GDM1 (cell line): ENCODE results near the gene ST7L.

ENCODE experiments used
- DNase-seq: peaks from one replicate; lab custom pipeline; 2025; lab: John Stamatoyannopoulos, UW

Gene ST7L

GRCh38 chr1:112544011-112544688 is 74.8 kb downstream of the ST7L start:
- DNase-seq: no peak

DNA sequence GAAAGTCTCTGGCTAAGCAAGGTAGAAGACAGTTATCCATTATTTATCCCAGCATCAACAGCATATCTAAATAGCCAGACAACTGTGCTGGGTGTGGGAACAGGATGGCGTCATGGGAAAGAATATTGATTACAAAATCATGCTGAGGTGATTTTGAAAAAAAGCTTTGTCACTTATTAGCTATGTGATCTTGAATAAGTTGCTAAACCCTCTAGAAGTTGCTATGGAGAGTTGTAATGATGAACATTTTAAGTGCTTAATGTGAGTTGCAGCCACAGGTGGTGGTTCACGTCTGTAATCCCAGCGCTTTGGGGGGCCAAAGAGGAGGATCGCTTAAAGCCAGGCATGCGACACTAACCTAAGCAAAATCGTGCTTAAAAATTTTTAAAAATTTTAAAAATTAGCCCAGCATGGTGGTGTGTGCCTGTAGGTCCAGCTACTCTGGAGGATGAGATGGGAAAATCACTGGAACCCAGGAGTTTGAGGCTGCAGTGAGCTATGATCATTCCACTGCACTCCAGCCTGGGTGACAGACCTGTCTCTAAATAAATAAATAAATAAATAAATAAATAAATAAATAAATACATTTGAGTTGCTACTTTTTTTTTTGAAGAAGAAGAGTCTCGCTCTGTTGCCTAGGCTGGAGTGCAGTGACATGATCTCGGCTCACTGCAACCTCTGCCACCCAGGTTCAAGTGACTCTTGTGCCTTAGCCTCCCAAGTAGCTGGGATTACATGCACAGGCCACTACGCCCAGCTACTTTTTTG is 76.6 kb downstream of the ST7L start:
- no peak for DNase-seq

GRCh38 chr1:112541299-112541698 is 77.6 kb downstream of the ST7L start:
- DNase-seq: no peak

- DNase-seq: no peak
Observed at GRCh38 chr1:112540226-112540794, 78.6 kb downstream of the ST7L start.

DNA sequence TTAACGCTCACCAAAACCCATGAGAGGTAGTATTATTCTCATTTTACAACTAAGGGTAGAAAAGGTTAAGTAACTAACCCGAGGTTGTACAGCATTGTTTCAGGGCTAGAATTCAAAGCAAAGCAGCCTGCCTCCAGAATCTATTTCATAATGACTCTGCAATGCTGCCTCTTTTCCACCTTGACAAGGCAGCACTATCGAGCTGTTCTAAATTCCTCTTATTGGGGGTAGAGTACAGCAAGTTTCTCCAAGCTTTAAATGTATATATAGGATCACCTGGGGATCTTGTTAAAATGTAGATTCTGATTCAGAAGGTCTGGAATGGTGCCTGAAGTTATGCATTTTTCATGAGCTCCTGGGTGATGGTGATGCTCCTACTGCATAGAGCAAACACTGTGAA is 80.1 kb downstream of the ST7L start:
- no peak for DNase-seq

DNA sequence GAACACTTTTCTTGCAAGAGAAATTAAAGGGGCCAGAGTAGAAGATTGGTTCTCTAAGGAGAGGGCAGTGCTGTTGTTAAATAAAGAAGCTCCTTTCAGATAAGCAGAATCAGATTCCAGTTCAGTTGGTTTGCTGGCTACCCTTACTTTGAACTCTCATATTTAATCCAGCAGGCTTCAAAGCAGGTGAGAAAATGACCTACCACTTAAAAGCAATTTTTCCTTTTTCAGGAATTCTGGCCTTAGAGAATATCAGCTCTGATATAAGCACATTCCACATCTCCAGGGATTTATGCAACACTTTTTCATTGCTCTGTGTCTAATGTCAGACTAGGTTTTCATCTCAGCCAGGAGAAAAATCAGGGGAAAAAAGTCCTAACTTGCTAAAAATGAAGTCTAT is 81.5 kb downstream of the ST7L start:
- DNase-seq: no peak

DNA sequence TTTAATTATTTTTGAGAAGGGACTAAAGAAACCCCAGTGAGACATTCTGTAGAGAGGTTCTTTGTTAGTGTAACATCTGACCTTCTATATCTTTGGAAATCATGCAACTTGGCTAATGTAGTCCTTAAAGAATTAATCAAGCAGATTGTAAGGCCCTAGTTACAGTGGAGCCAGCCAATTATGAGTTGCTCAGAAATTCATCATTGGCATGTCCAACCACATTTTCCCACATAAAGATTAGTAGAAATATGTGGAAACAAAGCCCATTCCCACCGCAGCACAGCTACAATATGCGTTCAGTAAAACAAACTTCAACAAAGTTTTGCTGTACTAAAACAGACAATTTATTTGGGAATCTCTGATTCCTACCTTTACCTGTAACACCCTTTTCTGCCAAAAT is 82.4 kb downstream of the ST7L start:
- no peak for DNase-seq

DNA sequence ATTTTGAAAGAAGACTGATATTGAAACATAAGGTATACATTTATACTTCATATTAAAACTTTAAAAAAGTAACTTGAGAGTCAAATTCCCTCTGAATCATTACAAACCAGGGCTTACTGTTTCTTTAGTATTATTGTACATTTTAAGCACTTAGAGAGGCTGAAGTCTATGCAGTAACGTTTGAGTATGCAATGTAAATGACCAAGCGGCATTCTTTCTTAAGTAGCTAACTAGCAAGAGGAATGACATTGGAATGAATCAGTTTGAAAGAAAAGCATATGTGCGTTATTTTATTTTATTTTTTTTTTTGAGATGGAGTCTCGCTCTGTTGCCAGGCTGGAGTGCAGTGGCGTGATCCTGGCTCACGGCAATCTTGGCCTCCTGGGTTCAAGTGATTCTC is 85.9 kb downstream of the ST7L start:
- DNase-seq: no peak

- DNase-seq: no peak
Observed at GRCh38 chr1:112532064-112532463, 86.9 kb downstream of the ST7L start.

DNA sequence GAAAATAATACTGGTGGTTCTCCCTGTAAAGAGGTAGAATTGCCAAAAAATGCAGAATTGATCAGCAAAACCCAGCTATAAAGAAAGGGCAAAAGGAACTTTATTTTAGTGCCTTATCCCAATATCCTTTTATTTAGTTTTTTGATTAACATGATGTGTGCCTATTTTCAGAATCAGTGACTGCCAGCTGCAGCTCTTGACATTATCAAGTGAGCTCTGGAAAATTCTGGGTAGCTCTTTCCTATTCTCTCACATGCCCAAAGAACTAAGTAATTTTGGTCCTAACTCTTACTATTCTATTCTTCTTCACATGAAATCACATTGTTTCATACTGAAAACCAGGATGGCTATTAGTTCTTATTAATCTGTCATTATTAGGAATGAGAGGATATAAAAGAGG is 88.1 kb downstream of the ST7L start:
- DNase-seq: no peak

DNA sequence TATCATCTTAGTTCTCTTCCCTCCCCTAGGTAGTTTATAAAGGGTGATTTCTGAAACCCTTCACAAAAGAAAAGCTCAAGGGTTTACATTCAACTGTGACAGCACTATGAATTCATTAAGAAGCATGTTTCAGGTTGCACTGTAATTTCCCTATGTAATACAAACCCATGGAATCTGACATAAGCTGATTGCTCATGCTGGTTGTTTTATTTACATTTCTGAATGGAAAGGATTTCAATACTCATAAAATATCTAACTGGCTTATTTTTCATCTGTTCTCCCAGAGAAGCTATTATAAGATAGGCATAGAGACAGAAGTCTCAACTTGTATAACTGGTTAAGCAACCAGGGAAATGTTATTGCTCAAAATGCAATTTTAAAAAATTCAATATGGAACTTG is 89.6 kb downstream of the ST7L start:
- no peak for DNase-seq

- no peak for DNase-seq
Observed at GRCh38 chr1:112528076-112528475, 90.9 kb downstream of the ST7L start.

DNA sequence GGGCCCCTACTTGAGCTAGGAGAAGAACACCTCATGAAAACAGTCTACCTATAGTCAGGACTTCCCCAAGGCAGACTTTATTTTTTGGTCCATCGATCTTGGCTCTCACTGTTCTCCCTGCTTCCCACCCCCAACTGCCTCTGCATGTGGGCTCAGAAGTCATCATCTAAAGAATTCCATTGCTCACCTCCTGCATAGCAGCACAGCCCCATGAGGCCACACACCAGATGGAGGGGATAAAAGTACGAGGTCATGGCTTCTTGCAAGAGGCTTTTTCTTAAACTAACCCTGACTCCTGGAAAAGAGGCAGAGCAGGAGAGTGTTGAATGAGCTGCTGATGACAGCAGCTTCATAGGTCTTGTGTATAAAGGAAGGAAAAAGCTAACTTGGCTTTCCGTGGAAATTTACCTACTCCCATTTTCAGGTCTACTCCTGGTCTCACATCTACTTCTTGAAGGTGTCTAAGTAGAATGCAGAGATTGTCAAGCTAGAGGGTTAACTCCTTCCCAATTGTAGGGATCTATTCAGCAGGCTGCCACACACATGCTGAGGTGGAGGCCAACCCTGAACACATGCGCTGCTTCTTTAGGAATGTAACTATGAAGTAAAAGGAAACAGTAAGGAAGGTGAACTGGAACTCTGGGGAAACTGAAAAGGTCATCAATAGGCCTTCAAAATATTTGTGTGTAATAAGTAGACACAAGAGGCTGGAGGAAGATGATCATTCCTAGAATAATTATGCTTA is 91.5 kb downstream of the ST7L start:
- DNase-seq: no peak

- no peak for DNase-seq
Observed at GRCh38 chr1:112524986-112525385, 94.0 kb downstream of the ST7L start.

GRCh38 chr1:112524251-112524650 is 94.7 kb downstream of the ST7L start:
- no peak for DNase-seq

DNA sequence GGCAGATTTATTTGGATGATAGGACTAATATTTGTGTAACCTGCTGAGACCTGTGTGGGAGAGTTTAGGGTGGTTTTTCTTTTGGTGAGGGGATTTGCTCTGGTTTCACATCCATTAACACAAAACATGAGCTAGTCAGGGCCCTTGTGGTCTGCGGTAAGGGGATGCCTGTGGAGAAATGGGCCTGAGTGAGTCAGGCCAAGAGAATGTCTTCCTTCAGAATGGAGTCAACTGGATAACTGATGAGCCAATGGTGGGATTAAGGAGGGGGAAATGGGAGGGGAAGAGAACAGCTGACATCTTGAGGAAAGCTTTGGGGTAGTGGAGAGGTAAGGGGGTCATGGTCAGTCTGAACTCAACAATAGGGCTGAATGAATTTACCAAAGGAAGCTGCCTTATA is 96.3 kb downstream of the ST7L start:
- no peak for DNase-seq

DNA sequence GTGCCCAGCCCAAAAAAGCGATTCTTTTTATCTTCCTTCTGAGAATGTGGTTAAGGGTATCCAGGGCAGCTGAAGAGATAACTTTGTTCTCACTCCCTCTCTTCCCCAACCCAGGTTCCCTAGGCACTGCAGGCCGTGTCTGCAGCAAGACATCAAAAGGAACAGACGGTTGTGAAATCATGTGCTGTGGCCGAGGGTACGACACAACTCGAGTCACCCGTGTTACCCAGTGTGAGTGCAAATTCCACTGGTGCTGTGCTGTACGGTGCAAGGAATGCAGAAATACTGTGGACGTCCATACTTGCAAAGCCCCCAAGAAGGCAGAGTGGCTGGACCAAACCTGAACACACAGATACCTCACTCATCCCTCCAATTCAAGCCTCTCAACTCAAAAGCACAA is 98.8 kb downstream of the ST7L start:
- no peak for DNase-seq

DNA sequence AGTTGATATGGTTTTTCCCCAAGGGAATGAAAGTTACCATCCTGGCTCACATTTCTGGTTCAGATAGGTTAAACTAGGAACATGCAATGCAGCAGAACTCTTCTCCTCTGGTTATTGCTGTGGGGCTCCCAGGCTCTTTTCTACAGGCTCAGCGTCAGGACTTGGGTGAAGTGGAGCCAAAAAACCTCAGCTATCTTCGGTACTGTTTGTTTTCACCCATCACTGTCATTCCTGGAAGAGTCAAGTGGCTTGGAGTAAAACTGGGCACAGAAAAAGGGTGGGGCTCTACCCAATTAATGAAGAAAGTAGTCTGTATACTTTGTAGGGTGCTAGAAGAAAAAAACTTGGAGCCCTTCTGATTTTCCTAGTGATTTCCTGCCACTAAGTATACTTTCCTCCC is 100.8 kb downstream of the ST7L start:
- no peak for DNase-seq

GRCh38 chr1:112517646-112518045 is 101.3 kb downstream of the ST7L start:
- DNase-seq: no peak

DNA sequence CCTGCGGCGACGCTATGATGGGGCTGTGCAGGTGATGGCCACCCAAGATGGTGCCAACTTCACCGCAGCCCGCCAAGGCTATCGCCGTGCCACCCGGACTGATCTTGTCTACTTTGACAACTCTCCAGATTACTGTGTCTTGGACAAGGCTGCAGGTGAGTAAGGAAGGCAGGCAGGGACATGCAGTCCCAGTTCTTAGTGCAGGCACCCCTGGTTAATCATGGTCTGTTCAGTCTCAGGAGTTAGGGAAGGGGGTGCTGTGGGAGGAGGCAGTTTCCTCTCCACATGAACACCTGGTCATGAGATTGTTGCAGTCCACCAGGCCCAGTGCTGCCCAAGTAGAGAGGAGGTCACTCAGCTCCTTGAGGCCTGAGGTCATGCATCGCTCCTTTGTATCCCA is 101.7 kb downstream of the ST7L start:
- no peak for DNase-seq

DNA sequence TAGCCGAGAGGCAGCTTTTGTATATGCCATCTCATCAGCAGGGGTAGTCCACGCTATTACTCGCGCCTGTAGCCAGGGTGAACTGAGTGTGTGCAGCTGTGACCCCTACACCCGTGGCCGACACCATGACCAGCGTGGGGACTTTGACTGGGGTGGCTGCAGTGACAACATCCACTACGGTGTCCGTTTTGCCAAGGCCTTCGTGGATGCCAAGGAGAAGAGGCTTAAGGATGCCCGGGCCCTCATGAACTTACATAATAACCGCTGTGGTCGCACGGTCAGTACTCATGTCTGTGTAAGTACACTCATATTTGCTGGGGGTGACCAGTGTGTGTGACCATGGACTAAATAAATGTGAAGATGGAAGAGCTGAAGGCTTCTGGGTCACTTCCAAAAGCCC is 102.8 kb downstream of the ST7L start:
- DNase-seq: no peak

- no peak for DNase-seq
Observed at GRCh38 chr1:112515311-112516009, 103.5 kb downstream of the ST7L start.
